RWPE1 (cell line): ENCODE data around the gene STMND1.
A peak's percentile ranks its signal among the peaks of the same experiment; 100 is the strongest.

Experiments
- CTCF ChIA-PET: fragments of 350-600 bp; sonication (Branson Sonifier 250); formaldehyde crosslinking; extraction: SDS; loops from one replicate; lab custom pipeline; 2021; lab: Yijun Ruan, JAX
- POLR2A ChIA-PET: fragments of 400-600 bp; formaldehyde crosslinking; extraction: SDS; loops from one replicate; lab custom pipeline; 2020; ENCODE audit warnings: antibody characterized with exemption; ENCODE audit not compliant: low non-redundant PET; lab: Yijun Ruan, JAX
- DNase-seq: peaks from one replicate; pipeline ENCODE4 v3.0.0; 2012; ENCODE audit warnings: low spot score
- H3K27ac ChIP-seq: fragments of 450-650 bp; 2 replicates; pipeline ENCODE4 v1.5.1; 2017
- TF ChIP-seq, protein P1 (sequence below): fragments of 450-650 bp; conservative IDR thresholded peaks from 2 replicates; pipeline ENCODE4 v1.5.1; 2017; ENCODE audit warnings: low read depth, mild to moderate bottlenecking

The STMND1 gene

DNA sequence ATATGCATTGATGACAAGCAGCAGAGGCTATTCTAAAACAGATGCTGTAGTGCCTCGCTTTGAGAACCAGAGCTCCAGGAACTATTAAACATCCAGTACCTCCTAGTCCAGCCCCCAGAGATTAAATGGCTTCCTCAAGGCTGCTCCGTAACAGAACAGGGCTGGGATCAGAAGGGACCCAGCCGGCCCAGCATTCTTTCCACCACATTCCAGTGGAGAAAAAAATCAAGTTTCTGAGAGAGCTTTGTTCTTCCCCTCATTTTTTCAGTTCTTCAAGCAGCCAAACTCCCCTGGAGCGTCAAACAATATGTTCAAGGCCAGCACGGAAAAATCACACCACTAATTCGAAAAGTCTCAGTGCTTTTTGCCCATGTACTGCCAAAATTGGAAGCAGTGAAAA, 5.8 kb upstream of the STMND1 start:
- no peak for DNase-seq
- ChIA-PET CTCF (no interaction called here), POLR2A (no interaction called here)

GRCh38 chr6:17096652-17097051, 5.2 kb upstream of the STMND1 start:
- H3K27ac ChIP-seq: no peak overlapping the region
- ChIA-PET CTCF (no interaction called here), POLR2A (no interaction called here)
- no peak for DNase-seq
- TF ChIP-seq, protein P1, sequence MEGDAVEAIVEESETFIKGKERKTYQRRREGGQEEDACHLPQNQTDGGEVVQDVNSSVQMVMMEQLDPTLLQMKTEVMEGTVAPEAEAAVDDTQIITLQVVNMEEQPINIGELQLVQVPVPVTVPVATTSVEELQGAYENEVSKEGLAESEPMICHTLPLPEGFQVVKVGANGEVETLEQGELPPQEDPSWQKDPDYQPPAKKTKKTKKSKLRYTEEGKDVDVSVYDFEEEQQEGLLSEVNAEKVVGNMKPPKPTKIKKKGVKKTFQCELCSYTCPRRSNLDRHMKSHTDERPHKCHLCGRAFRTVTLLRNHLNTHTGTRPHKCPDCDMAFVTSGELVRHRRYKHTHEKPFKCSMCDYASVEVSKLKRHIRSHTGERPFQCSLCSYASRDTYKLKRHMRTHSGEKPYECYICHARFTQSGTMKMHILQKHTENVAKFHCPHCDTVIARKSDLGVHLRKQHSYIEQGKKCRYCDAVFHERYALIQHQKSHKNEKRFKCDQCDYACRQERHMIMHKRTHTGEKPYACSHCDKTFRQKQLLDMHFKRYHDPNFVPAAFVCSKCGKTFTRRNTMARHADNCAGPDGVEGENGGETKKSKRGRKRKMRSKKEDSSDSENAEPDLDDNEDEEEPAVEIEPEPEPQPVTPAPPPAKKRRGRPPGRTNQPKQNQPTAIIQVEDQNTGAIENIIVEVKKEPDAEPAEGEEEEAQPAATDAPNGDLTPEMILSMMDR: no peak

More for the DNA sequence above, 5.8 kb upstream of the STMND1 start:
- TF ChIP-seq, protein P1: no peak
- no peak overlapping the region for H3K27ac ChIP-seq

DNA sequence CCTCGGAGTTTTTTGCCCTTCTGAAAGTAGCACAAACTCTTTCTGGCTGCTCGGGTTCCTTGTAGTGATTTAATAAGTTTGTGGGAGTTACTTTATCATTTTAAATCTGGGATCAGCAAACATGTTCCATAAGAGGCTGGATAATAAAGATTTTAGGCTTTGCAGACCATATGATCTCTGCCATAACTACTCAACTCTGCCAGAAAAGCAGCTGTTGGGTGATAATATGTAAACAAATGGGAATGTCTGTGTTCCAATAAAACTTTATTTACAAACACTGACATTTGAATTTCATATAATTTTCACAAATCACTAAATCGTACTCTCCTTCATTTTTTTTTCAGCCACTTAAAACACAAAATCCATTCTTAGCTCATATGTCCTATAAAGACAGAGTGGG, 3.9 kb upstream of the STMND1 start:
- H3K27ac ChIP-seq: no peak overlapping the region
- ChIA-PET CTCF (interaction anchor here (0.6 kb wide), 1 partner anchor 1974 kb away, joined by 4 read pairs; no protein-coding TSS in a partner anchor), POLR2A (no interaction called here)
- DNase-seq: no peak
- TF ChIP-seq, protein P1: no peak

DNA sequence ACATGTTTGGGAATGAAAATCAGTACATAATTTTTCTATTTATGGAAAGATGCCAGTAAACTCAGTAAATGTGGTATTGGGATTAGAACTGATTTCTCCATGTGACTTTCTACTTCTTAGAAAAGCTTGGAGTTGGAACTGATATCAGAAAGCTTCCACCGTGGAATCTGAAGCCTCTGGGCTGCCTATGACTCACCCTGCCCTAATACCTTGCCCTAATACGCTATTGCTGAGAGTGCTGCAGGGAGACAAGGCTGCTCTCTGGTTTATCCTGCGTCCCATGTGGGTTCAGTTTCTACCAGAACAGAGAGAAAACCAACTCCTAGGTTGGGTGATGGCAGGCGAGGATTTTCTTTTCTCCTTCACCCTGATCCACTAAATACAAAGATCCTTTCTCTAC, 3.3 kb upstream of the STMND1 start:
- TF ChIP-seq, protein P1: no peak
- DNase-seq: peak; percentile 30
- ChIA-PET POLR2A (no interaction called here), CTCF (interaction anchor here (0.6 kb wide), 1 partner anchor 1974 kb away, joined by 4 read pairs; no protein-coding TSS in a partner anchor)
- H3K27ac ChIP-seq: no peak overlapping the region

GRCh38 chr6:17099401-17100059, 2.3 kb upstream of the STMND1 start:
- no peak overlapping the region for H3K27ac ChIP-seq
- POLR2A ChIA-PET: no interaction called here
- TF ChIP-seq, protein P1: no peak
- no peak for DNase-seq
- CTCF ChIA-PET: interaction anchor here (0.6 kb wide), 2 partner anchors 44 to 735 kb away, joined by 3 to 4 read pairs; no protein-coding TSS in a partner anchor

GRCh38 chr6:17100806-17101205, 1.0 kb upstream of the STMND1 start:
- ChIA-PET CTCF (interaction anchor here (0.6 kb wide), 1 partner anchor 753 kb away, joined by 4 read pairs; no protein-coding TSS in a partner anchor), POLR2A (no interaction called here)
- DNase-seq: no peak
- no peak overlapping the region for H3K27ac ChIP-seq
- TF ChIP-seq, protein P1: no peak
